Measurements from ENCODE around the gene POLN.

Gene POLN

DNA sequence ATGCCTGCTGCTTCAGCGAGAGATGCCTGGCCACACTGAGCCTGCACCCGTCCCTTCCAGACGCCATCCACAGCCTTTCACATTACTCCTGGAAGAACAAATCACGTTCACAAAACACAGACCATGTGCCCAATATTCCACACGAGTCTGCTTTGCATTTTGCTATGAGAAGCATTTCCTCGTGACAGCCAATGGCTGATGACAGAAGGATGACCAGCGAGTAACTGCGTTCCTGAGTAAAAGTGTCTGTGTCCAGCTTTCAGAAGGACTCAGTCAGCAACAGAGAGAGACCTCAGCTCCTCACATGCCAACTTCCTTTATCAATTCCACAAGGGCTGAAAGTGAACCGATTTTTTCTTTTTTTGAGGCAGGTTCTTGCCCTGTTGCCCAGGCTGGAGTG is 163.3 kb downstream of the POLN start:
- no peak for DNase-seq

DNA sequence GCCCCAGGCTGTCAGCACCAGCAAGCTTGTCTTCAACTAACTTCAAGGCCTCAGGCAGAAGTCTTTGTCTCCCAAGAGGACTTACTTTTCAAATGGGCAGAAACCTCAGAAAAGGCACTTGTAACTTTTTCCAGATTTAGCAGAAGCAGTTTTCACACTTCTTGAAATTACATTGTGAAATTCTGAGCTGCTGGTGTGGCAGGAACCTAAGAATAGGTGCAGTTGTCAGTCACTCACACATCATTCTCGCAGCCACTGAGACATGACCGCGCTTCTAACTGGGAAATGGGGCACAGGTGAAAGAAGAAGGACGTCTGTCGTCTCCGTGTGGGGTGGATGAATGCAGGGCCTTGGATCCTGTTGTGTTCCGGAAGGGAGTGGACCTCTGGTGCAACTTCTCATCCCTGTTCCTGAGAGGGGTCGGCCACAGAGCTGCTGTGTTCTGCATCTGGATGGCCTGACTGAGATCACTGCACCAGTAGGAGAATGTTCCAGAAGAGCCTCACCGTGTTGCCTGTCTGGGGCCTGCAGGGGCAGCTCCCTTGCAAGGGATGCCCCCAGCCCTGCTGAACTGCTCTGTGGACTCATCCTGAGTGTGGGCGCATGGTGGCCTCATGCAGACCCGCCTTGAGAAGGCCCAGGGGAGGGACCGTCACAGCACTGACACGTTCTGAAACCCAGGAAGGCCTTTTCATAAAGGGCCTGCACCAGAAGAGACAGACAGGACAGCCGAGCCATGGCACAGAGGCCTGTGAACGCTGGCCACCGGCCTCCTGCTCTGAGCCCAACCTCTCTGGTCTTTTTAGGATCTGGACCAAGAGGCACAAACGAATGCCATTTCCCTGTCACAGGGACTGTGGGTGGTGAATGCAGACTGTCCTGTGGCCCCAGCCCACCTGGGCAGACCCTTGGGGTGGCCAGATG is 164.1 kb downstream of the POLN start:
- no peak for DNase-seq

DNA sequence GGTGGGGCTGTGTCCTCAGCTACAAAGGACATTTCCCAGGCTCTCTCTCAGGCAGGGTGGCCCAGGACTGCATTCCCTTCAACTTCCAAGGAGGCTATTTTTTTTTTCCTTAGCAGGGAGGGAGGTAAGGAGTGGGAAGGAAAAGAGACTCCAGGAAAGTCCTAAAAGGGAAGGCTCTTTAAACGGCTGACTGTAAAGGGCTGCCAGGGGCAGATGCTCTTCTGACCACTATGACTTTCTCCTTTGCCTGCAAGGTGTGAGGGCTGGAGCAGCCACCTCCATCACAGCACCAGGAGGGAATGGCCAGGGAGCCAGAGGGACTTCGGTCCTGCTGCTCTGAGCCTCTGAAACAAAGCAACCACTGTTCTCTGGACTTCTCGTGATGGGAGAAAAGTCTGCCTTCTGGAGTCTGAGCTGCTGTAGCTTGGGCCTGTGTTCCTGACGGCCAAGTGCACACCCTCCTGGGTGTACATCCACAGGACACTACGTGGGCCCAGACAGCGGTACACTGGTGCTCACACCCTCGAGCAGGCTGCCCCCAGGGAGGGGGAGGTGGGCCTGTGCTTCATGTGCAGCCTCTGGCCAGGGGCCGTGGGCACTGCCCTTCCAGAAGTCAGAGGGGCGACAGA is 164.9 kb downstream of the POLN start:
- no peak for DNase-seq

DNA sequence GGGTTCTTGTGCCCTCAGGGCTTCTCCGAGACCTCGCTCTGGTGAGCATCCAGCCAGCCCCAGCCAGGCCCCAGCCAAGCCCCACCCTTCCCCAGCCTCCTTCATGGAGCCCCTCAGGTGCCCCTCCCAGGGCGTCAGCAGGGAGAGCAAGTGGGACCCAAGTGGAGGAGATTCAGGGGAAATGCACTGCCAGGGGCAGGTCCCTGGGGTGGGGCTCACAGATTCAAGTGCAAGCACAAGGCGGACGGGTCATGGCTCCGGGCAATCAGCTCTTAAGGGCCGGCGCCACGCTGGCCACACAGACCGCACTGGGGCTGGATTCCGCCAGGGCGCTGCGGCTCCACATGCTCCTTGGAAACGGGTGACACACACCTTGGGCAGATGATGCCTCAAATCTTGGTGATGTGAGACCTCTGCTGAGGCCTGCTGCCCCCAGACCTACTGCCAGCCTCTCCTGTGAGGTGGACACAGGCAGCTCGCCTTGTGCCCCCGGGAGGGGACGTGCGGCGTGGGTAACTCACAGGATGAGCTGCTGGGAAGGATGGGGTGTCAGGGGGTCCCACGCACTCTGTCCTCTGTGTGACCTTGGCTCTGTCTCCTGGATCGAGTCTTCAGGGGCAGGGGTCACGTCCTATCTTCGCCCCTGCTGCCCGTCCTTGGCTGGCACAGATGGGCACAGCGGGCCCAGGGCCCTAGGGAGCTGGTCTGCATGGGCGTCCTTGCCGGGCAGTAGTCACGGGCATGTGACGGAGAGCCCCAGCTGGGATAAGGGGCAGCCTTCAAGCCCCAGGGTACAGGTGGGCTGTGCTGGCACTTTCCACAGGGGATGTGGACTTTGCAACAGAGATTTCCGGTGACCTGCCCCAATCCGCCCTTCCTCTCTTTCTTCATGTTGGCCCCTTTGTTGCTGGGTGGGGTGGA is 165.7 kb downstream of the POLN start:
- no peak for DNase-seq

DNA sequence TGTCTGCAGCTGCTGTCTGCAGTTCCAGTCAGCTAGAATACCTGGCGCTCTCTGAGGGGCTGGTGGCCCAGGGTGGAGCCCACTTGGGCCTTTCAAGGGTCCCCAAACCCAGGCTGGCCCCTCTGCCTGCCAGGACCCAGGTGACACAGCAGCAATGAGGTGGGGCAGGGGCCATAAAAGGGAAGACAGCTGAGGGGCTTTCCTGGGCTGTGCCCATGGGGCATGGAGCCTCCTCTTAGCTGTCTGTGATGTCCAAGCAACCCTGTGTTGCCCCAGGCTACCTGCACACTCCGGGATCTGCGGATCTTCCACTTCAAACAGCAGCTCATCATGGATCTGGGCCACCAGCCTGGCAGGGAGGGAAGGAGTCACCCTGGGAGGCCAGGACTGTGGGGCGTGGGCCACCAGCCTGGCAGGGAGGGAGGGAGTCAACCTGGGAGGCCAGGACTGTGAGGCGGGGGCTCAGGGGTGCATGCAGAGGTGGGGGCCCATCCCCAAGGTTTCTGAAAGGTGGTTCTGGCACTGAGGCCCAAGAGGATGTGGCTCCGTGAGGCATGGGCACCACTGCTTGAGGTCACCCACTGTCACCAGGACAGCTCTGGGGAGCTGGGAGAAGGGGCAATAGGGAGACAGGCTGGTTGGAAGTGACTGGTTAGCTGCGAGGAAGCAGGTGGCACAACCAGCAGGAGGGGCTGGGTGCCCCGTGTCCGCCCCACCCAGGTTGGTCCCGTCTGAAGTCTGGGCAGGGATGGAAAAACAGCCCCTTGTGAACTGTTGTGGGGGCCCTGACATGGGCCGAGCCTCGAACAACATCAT is 166.5 kb downstream of the POLN start:
- DNase-seq = no peak

DNA sequence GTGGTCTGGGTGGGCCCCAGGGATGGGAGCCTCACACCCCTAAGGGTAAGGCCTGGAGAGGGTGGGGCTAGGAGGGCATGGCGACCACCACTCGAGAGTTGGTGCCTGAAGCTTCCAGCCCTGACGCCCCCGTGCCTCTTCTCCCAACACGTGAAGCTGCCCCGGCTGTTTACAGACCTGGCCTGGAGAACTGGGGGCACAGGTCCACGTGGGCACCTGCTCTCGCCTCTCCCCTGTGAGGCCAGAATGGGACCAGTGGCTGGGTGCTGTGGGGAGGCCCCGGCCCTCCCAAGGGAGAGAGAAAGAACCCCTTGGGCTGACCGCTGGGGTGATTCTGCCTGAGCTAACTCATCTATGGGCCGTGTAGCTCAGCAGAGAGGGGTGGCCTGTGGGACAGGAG is 167.3 kb downstream of the POLN start:
- no peak for DNase-seq

DNA sequence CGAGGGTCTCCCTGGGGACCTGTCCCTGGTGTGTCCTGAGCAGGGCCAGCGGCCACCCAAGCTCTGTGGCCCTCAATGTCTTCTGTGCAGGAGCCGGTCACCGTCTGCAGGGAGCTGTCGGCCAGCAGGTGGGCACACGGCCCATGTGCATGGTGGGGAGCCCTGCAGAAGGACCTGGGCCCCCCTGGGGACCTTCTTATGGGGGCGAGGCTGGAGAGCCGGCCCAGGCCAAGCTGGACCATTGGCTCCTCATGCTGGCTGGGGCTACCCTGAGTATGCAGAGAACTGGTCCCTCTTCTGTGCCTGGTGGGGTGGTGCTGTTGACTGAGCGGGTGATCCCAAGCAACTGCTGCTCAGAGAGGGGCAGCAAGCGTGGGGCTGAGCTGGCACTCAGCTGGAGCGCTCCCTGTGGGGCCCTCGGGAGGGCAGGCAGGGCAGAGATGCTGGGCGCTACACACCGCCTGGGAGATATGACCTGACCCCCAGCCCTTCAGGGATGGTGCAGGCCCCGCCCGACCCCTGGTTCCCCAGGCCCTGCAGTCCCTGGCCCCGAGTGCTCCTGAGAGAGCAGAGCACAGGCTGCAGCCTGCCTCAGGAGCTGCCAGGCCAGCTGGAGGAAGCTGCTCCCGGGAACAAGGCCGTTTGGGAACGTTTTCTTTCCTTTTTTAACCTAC is 168.0 kb downstream of the POLN start:
- no peak for DNase-seq

DNA sequence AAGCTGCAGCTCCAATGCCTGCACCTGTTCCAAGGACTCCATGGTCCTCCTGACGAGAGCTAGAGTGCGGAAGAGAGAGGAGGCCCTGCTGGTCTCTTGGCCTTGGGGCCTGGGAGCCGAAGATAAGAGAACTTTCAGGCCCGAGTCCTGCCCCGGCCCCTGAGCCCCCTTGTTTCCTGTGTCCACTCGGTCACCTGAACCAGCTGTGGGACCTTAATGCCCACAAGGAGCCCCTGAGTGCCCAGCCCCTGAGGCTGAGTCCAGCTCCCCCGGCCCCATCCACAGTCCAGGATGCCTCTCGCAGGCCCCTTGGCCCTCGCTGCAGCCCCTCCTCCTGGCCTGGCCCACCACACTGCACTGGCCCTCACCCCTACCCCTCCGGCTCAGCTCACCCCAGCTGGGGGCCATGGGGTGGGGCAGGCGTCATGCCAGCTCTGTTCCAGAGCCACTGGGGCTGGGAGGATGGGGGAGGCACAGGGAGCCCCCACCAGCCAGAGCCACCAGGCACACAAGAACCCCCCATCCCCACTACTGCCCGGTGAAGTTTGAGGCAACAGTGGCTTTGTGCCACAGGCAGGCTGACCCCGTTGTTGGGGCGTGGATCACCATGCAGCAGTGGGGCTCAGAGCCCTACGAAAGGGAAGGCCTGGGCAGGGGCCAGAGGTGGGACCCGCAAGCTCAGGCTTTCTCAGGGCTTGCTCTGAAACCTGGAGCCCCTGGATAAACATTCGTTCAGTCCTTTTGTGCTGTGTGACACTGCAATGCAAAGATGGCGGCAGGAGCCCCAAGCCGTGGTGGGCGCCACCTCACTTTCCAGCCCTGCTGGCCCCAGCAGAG is 168.7 kb downstream of the POLN start:
- DNase-seq = no peak

DNA sequence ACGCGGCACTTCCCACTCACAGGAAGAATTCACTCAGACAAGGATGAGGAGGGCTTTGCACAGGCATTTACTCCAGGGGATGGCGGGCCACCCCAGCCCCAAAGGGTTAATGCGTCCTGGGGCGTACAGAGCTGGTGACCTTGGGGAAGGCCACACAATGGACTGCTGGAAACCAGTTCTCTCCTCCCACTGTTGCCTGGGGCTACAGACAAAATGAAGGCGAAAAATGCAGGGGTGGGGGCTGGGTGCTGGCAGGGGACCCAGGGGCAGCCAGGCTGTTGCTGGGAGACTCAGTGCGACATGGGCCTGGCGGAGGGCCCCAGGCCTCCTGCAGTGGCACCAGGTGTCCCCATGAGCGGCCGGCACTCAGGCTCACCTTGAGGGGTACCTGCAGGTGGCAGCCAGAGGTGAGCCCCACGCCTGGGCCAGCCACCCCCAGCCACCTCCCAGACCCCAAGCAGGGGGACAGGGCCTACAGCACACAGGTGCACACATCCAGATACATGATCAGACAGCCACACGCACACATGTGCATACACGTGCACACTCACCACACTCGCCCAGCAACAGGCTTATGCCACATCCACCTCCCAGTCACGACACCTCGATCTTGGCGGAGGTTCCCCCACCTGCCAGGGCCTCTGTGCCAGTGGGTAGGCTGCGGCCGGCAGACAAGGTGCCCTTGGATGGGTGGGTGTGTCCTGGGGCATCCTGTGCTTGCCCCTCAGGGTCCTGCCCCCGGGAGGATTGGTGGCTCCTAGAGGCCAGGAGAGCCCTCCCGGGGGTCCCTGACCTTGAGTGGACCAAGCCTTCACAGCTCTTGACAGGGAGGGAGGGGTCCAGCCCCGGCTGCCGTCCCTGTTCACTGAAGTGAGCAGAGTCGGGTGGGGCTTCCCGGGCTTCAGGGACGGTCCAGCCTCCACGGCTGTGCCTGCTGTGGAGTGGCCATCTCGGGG is 169.7 kb downstream of the POLN start:
- DNase-seq = no peak

DNA sequence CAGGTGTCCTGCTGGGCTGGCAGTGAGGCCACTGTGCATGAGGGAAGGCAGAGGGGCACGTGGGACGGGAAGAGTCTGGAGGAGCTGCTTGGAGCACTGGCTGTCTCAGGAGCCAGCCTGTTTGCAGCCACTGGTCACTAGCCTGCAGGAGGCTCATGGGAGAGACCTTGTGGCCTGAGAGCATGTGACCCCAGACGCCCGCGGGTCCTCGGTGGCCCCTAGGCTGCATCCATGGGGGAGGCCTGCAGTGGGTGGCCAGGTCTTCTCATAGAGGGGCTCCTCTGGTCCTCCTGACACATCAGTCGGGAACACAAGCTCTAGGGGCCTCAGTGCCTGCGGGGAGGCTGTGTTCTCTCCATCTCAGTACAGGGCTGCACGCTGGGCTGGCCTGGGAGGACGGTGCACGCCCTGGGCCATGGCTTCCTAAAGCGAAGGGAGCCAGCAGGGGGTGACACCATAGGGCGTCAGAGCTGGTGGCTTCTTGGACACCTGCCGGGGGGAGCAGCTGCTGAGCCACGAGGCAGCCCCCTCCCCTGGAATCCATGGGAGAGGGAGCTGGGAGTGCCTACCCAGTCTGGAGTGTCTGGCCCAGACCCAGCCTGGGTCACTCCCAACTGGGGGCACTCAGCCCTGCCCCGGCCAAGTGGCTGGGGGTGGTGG is 170.5 kb downstream of the POLN start:
- DNase-seq = no peak

DNA sequence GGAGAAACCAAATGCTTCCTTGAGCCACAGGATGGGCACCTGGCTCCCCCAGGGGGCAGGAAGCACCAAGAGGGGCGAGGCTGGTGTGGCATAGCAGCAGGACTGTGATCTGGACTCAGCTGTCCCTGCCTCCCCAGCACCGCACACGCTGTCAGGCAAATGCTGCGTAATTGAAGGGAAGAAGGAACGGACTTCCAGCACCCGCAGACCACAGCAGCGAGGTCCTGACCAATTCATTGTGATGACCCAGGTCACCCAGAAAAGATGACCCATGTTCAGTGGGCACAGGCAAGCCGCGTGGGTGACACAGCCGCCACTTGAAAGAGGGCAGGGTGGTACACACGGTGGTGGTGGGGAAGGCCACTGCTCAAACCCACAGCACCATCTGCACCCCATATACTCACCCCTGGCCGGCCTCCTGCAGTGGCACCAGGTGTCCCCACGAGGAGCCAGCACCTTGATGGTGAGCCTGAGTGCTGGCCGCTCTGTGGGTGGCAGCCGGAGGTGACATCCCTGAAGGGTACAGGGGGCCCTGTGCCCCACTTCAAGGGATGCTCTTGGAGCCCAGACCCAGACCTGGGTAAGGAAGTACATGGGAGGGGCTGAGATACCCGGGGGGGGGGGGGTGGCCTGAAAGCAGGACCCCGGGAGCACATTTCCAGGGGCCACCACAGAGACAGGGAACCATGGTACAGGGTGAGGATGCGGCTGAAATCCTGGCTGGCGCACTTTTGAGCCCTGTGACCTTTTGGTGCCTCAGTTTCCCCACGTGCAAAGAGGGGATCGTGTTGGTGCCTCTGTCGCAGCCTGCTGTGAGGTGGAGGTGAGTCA is 171.3 kb downstream of the POLN start:
- DNase-seq = no peak

DNA sequence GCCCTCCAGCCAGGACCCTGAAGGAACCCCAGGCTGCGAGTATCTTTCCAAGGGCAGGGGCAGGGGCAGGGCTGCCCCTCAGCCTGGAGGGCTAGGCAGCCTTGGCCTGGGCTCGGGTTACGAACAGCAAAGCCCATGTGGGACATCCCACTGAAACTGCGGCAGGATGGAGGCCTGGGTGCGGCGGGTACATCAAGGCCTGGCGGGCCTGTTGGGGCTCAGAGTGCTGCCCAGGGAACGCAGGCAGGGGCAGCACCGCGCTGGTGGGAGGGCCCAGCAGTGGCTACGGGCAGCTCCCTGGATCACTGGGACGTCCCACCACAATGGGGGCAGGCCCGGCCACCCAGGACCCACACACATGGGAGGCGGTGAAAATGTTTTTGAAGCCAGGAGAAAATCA is 171.9 kb downstream of the POLN start:
- no peak for DNase-seq

DNA sequence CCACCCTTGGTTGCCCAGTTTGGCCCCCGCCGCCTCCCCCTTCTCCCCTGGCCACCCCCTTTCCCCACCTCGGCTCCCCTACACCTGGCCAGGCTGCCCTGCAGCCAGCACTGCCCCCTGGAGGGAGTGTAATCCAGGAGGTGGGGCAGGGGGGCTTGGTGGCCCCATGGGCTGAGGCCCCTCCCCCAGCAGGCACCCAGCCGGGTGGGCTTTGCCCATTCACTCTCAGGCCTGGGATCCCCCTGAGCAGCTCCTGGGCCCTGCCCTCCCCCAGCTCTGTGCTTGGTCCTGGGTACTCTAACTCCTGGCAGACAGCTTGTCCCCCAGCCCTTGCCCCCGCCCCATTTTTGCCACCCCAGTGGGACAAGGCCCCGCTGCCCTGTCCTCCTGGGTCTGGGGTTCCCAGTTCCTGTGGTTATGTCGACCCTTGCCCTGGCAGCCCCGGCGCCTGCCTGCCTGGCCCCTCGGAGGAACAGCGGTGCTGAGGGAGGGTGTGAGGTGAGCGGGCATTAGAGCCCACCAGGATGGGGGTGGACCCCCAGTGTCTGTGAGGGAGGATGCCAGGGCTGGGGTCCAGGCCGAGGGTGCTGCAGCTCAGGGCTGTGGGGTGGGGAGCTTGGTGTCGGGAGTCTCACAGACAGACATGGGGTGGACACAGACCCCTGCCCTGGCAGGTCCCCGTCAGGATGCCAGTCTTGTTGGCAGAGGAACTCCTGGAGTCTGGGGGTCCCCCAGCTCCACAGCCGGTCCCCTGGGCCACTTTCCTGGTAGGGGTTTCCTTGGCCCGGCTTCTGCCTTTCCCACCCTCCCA is 172.6 kb downstream of the POLN start:
- no peak for DNase-seq

DNA sequence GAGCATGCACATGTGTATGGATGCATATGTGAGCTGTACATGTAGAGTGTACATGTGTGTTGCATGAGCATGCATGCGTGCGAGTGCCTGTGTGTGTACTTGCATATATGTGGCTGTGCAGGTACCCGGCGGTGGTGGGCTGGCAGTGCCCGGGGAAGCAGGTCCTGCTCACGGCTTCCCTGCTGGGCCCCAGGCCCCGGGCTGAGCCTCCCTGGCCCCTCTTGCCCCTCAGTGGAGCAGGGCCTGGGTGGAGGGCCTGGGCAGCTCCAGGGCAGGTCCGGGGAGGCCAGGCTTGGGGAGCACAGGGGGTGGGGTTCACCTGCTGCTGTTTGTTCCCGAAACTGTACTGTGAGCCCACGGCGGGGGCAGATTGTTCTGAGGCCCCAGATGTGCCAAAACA is 173.4 kb downstream of the POLN start:
- no peak for DNase-seq

DNA sequence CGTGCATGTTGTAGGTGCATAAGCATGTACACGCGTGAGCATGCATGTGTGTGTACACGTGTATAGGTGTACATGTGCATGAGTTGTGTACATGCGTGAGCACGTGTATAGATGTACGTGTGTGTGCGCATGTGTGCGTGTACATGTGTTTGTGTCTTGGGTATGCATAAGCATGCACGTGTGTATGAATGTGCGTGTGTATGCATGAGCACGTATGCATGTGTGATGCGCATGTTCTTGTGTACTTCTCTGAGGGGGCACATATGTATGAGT is 173.8 kb downstream of the POLN start:
- no peak for DNase-seq

DNA sequence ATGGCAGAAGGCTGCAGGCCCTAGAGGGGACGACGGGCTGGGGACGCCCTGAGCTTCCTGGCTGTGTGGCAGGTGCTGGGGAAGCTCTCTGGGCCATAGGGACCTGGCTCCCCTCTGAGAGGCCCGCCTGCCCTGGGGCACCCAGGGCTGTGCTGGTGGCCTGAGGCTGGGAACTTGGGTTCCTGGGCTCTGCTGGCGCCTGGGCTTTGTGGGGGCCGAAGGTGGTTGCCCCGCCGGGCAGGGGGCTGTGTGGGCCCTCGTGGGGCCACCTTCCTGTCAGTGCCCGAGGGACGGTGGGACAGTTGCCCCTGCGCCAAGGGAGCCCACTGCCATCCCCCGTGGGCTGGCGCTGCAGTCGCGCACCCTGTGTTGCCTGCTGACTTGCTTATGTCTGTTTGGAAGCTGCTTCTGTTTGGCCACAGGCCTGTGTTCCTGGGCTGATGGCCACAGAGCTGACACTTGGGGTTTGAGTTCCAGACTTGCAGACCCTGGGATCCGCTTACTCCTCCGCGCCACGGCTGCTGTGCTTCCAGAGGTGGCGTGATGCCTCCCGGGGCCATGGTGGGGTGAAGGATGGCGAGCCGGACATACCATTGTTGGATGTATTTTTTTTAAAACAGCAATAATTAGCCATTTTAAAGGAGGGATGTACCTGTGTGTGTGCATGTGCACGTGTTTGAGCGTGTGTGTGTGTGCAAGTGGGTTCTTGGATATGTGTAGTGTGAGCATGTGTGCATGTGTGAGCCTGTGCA is 174.3 kb downstream of the POLN start:
- DNase-seq = no peak

Measured in NCI-H446 treated with DMSO at 0.1 percent for 48 hours (cell line).